MCF 10A (cell line): Measurements from ENCODE around the gene GPC6. TPM values are rescaled to one million over a fixed set of nuclear protein-coding genes. Genes with fewer than 3 reads are reported as not detected.

ENCODE experiments used
- BruUV-seq: library from RNA; stranded (reverse); fragments of 400-500 nt; replicated peaks from 2 replicates; lab custom pipeline; 2021; lab: Mats Ljungman, UMichigan
- CTCF ChIA-PET: fragments of 300-600 bp; sonication (Branson Sonifier 250); formaldehyde crosslinking; extraction: SDS; loops from one replicate; lab custom pipeline; 2021; ENCODE audit warnings: antibody characterized with exemption, inconsistent platforms; lab: Yijun Ruan, JAX
- POLR2A ChIA-PET: fragments of 300-600, 350-650 bp; sonication (Branson Sonifier 250); formaldehyde crosslinking; extraction: SDS; loops from one replicate; lab custom pipeline; 2020; ENCODE audit warnings: antibody characterized with exemption, inconsistent platforms; lab: Yijun Ruan, JAX
- DNase-seq: peaks from one replicate; pipeline ENCODE4 v3.0.0-alpha.2; 2018; ENCODE audit not compliant: unreplicated experiment
- H3K27ac Mint-ChIP-seq: one replicate; pipeline ENCODE4 v1.8.0; 2022; ENCODE audit warnings: mild to moderate bottlenecking, low read depth, mixed read lengths; ENCODE audit not compliant: unreplicated experiment
- H3K27me3 Mint-ChIP-seq: one replicate; pipeline ENCODE4 v1.8.0; 2022; ENCODE audit warnings: mixed read lengths; ENCODE audit not compliant: insufficient read depth, unreplicated experiment
- H3K36me3 Mint-ChIP-seq: one replicate; pipeline ENCODE4 v1.8.0; 2022; ENCODE audit warnings: mild to moderate bottlenecking, moderate library complexity, mixed read lengths; ENCODE audit not compliant: insufficient read depth, unreplicated experiment
- H3K4me1 Mint-ChIP-seq: one replicate; pipeline ENCODE4 v1.8.0; 2022; ENCODE audit warnings: mixed read lengths; ENCODE audit not compliant: insufficient read depth, unreplicated experiment
- H3K4me3 Mint-ChIP-seq: one replicate; pipeline ENCODE4 v1.8.0; 2022; ENCODE audit warnings: mild to moderate bottlenecking, moderate library complexity, mixed read lengths; ENCODE audit not compliant: unreplicated experiment
- H3K9me3 Mint-ChIP-seq: one replicate; pipeline ENCODE4 v1.8.0; 2022; ENCODE audit warnings: mixed read lengths; ENCODE audit not compliant: unreplicated experiment
- CTCF ChIP-seq: fragments of 200-600 bp; IDR thresholded peaks from one replicate; pipeline ENCODE4 v1.8.0; 2022; ENCODE audit warnings: antibody characterized with exemption, mild to moderate bottlenecking; ENCODE audit not compliant: unreplicated experiment
- intact Hi-C: fragments of 100-400 bp; cut with micrococcal nuclease; formaldehyde crosslinking; loops from 2 replicates; pipeline ENCODE4 v1.14.1; 2022
- total RNA-seq: library from RNA; stranded (reverse); gene quantifications from 2 replicates; pipeline ENCODE4 v1.2.3, GENCODE V29; 2022

Gene GPC6
- total RNA-seq, 1 experiment from 2014 or later, result 8.4 TPM

- no peaks in the 10 kb centered on the region for H3K4me1 Mint-ChIP-seq
- ChIA-PET CTCF (interaction anchor here (0.6 to 0.8 kb wide), 2 partner anchors 8 to 776 kb away, joined by 3 read pairs; no protein-coding TSS in a partner anchor), POLR2A (no interaction called here)
- H3K27ac Mint-ChIP-seq, result no peak overlapping the region
- DNase-seq, result no peak
- BruUV-seq, result no TSS peak
- no peak overlapping the region for H3K4me3 Mint-ChIP-seq
- H3K36me3 Mint-ChIP-seq, result no peaks in the 10 kb centered on the region
- no peak for TF ChIP-seq CTCF
- peaks cover 15% of the 10 kb centered on the region for H3K9me3 Mint-ChIP-seq
- intact Hi-C loops, result no loop called here
- no peaks in the 10 kb centered on the region for H3K27me3 Mint-ChIP-seq
These were observed 518.3 kb downstream of the GPC6 start for GRCh38 chr13:93744886-93745285.

GRCh38 chr13:93745884-93746283, 519.3 kb downstream of the GPC6 start:
- Mint-ChIP-seq H3K9me3 (peaks cover 15% of the 10 kb centered on the region), H3K4me1 (no peaks in the 10 kb centered on the region), H3K27ac (no peak overlapping the region), H3K27me3 (no peaks in the 10 kb centered on the region), H3K4me3 (no peak overlapping the region), H3K36me3 (no peaks in the 10 kb centered on the region)
- no peak for TF ChIP-seq CTCF
- no peak for DNase-seq
- CTCF ChIA-PET, result interaction anchor here (0.6 to 0.8 kb wide), 2 partner anchors 9 to 22 kb away, joined by 3 read pairs; no protein-coding TSS in a partner anchor
- no TSS peak for BruUV-seq
- intact Hi-C loops, result no loop called here
- POLR2A ChIA-PET, result no interaction called here

- Mint-ChIP-seq H3K4me1 (no peaks in the 10 kb centered on the region), H3K27me3 (no peaks in the 10 kb centered on the region), H3K36me3 (no peaks in the 10 kb centered on the region), H3K4me3 (no peak overlapping the region), H3K27ac (no peak overlapping the region), H3K9me3 (peaks cover 15% of the 10 kb centered on the region)
- intact Hi-C loops, result no loop called here
- no peak for TF ChIP-seq CTCF
- CTCF ChIA-PET, result no interaction called here
- no TSS peak for BruUV-seq
- POLR2A ChIA-PET, result no interaction called here
- DNase-seq, result no peak
These were observed 520.0 kb downstream of the GPC6 start for GRCh38 chr13:93746589-93746988.

- Mint-ChIP-seq H3K27ac (no peak overlapping the region), H3K4me1 (no peaks in the 10 kb centered on the region), H3K27me3 (no peaks in the 10 kb centered on the region), H3K36me3 (no peaks in the 10 kb centered on the region), H3K4me3 (no peak overlapping the region), H3K9me3 (no peaks in the 10 kb centered on the region)
- intact Hi-C loops, result no loop called here
- ChIA-PET POLR2A (no interaction called here), CTCF (interaction anchor here (0.6 to 0.7 kb wide), 2 partner anchors 148 to 1079 kb away, joined by 3 to 4 read pairs; no protein-coding TSS in a partner anchor)
- no peak for DNase-seq
- BruUV-seq, result no TSS peak
- no peak for TF ChIP-seq CTCF
These were observed 524.1 kb downstream of the GPC6 start for GRCh38 chr13:93750676-93751075.
